Measurements from ENCODE around the gene PHF14.
"Not testable (repeated sequence)": the region's sequence is repeated elsewhere in the genome, so short reads cannot be mapped to it uniquely, and the experiment has no call there.

- not testable (repeated sequence) for TF ChIP-seq YY1 (IDR thresholded peaks at IDR 0.05; ENCODE audit: insufficient read depth, insufficient read length); ZNF274 (IDR thresholded peaks at IDR 0.05; ENCODE audit: low read depth, low read length)
Measured at GRCh38 chr7:10995482-10996166, 22.0 kb downstream of the PHF14 start.
